ENCODE measurements around the gene SLC16A11.

DNA sequence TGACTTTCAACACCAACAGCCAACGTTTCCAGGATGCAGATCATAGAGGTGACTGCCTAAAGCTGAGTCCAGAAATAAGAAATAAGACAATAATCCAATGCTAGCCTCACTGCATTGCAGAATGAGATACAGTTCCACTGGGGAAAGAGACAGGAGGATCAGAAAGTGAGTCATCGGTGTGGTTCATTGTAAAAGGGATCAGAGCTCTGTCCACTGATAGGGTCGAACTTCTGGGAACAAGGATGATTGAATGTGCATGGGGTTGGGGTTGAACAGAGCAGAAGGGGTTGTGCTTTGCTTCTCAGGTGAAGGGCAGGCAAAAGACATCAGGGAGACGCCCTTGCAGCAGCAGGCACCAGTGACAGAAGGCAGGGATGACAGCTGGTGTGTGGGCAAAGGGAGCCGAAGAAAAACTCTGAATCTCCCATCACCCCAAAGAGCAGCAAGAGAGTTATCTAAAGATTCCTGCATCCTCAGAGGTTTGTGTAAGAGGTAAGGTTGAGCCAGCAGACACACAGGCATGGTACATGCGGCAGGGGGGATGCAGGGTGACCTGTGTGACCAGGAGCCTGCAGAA lies 19.7 kb upstream of the SLC16A11 start:
- TF ChIP-seq PHF21A (IDR thresholded peaks at IDR 0.05; ENCODE audit: borderline replicate concordance, low read depth) (no peak), ZNF133 (CRISPR knock-in tag; IDR thresholded peaks at IDR 0.05) (no peak), YY1 (IDR thresholded peaks at IDR 0.05; ENCODE audit: borderline replicate concordance in 1 of 3, control insufficient read depth in 1 of 3, extremely low read depth in 1 of 3, insufficient read depth in 3 of 3, insufficient read length in 1 of 3, insufficient replicate concordance in 2 of 3, low read depth in 1 of 3, low read length in 2 of 3) (no peak), TBP (optimal IDR thresholded peaks at IDR 0.05; ENCODE audit: low read depth, low read length) (no peak), CEBPB (tag; IDR thresholded peaks at IDR 0.05) (no peak), STAT5B (CRISPR knock-in tag; IDR thresholded peaks at IDR 0.05) (no peak), BCL6 (CRISPR knock-in tag; IDR thresholded peaks at IDR 0.05) (no peak), SP1 (CRISPR knock-in tag; IDR thresholded peaks at IDR 0.05) (no peak)
- TF ChIP-seq, protein P1, sequence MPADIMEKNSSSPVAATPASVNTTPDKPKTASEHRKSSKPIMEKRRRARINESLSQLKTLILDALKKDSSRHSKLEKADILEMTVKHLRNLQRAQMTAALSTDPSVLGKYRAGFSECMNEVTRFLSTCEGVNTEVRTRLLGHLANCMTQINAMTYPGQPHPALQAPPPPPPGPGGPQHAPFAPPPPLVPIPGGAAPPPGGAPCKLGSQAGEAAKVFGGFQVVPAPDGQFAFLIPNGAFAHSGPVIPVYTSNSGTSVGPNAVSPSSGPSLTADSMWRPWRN (IDR thresholded peaks at IDR 0.05; ENCODE audit: low read depth) = no peak
- TF ChIP-seq, protein P2, sequence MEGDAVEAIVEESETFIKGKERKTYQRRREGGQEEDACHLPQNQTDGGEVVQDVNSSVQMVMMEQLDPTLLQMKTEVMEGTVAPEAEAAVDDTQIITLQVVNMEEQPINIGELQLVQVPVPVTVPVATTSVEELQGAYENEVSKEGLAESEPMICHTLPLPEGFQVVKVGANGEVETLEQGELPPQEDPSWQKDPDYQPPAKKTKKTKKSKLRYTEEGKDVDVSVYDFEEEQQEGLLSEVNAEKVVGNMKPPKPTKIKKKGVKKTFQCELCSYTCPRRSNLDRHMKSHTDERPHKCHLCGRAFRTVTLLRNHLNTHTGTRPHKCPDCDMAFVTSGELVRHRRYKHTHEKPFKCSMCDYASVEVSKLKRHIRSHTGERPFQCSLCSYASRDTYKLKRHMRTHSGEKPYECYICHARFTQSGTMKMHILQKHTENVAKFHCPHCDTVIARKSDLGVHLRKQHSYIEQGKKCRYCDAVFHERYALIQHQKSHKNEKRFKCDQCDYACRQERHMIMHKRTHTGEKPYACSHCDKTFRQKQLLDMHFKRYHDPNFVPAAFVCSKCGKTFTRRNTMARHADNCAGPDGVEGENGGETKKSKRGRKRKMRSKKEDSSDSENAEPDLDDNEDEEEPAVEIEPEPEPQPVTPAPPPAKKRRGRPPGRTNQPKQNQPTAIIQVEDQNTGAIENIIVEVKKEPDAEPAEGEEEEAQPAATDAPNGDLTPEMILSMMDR (IDR thresholded peaks at IDR 0.05 in 2 of 3, conservative IDR thresholded peaks at IDR 0.05 in 1 of 3; ENCODE audit: insufficient read depth in 2 of 3, low read depth in 1 of 3, low read length in 3 of 3) = no peak
- TF ChIP-seq, protein P3, sequence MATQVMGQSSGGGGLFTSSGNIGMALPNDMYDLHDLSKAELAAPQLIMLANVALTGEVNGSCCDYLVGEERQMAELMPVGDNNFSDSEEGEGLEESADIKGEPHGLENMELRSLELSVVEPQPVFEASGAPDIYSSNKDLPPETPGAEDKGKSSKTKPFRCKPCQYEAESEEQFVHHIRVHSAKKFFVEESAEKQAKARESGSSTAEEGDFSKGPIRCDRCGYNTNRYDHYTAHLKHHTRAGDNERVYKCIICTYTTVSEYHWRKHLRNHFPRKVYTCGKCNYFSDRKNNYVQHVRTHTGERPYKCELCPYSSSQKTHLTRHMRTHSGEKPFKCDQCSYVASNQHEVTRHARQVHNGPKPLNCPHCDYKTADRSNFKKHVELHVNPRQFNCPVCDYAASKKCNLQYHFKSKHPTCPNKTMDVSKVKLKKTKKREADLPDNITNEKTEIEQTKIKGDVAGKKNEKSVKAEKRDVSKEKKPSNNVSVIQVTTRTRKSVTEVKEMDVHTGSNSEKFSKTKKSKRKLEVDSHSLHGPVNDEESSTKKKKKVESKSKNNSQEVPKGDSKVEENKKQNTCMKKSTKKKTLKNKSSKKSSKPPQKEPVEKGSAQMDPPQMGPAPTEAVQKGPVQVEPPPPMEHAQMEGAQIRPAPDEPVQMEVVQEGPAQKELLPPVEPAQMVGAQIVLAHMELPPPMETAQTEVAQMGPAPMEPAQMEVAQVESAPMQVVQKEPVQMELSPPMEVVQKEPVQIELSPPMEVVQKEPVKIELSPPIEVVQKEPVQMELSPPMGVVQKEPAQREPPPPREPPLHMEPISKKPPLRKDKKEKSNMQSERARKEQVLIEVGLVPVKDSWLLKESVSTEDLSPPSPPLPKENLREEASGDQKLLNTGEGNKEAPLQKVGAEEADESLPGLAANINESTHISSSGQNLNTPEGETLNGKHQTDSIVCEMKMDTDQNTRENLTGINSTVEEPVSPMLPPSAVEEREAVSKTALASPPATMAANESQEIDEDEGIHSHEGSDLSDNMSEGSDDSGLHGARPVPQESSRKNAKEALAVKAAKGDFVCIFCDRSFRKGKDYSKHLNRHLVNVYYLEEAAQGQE (IDR thresholded peaks at IDR 0.05; ENCODE audit: borderline replicate concordance) = no peak
- TF ChIP-seq, protein P3 (CRISPR knock-in tag; IDR thresholded peaks at IDR 0.05; ENCODE audit: low read depth) = no peak
